Smooth muscle cell (in vitro differentiated cells): ENCODE results near the gene IGSF9. TPM values are rescaled to one million over a fixed set of nuclear protein-coding genes. Genes with fewer than 3 reads are reported as not detected.

Experiments
- DNase-seq: peaks from one replicate; lab custom pipeline; 2025; ENCODE audit not compliant: unreplicated experiment; lab: John Stamatoyannopoulos, UW
- H2AFZ ChIP-seq: fragments of 200-600 bp; sonication (generic); 2 replicates; pipeline ENCODE4 v1.6.0; 2016; ENCODE audit warnings: antibody characterized with exemption, low read depth, mild to moderate bottlenecking
- H3F3A ChIP-seq: fragments of 200-600 bp; sonication (generic); 2 replicates; pipeline ENCODE4 v1.6.0; 2017; ENCODE audit warnings: antibody characterized with exemption, low read depth
- H3K27ac ChIP-seq: fragments of 200-600 bp; sonication (generic); 2 replicates; pipeline ENCODE4 v1.5.1; 2016; ENCODE audit warnings: low read depth, mild to moderate bottlenecking
- H3K27me3 ChIP-seq: fragments of 200-600 bp; sonication (generic); 2 replicates; pipeline ENCODE4 v1.6.1; 2016; ENCODE audit warnings: low read depth, mild to moderate bottlenecking
- H3K36me3 ChIP-seq: fragments of 200-600 bp; sonication (generic); 2 replicates; pipeline ENCODE4 v1.5.1; 2016; ENCODE audit warnings: low read depth
- H3K4me1 ChIP-seq: fragments of 200-600 bp; sonication (generic); 2 replicates; pipeline ENCODE4 v1.5.1; 2016; ENCODE audit warnings: low read depth
- H3K4me2 ChIP-seq: fragments of 200-600 bp; sonication (generic); 2 replicates; pipeline ENCODE4 v1.6.0; 2016; ENCODE audit warnings: mild to moderate bottlenecking
- H3K4me3 ChIP-seq: fragments of 200-600 bp; sonication (generic); 2 replicates; pipeline ENCODE4 v1.5.1; 2016; ENCODE audit warnings: mild to moderate bottlenecking
- H3K79me2 ChIP-seq: fragments of 200-600 bp; sonication (generic); 2 replicates; pipeline ENCODE4 v1.6.0; 2016; ENCODE audit warnings: low read depth, mild to moderate bottlenecking
- H3K9ac ChIP-seq: fragments of 200-600 bp; sonication (generic); 2 replicates; pipeline ENCODE4 v1.6.0; 2016; ENCODE audit warnings: low read depth
- H3K9me3 ChIP-seq: fragments of 200-600 bp; sonication (generic); replicated peaks from 2 replicates; pipeline ENCODE4 v1.5.1; 2016; ENCODE audit warnings: low read depth
- H4K20me1 ChIP-seq: fragments of 200-600 bp; sonication (generic); 2 replicates; pipeline ENCODE4 v1.6.0; 2016; ENCODE audit warnings: low read depth
- CTCF ChIP-seq: fragments of 200-600 bp; sonication (generic); IDR thresholded peaks from 2 replicates; pipeline ENCODE4 v1.5.1; 2017; ENCODE audit warnings: borderline replicate concordance, mild to moderate bottlenecking, antibody characterized with exemption; ENCODE audit not compliant: insufficient read depth, poor library complexity, severe bottlenecking
- WGBS: methylation state at CpG from one replicate; pipeline ENCODE4 v1.1.7; 2016; ENCODE audit warnings: low lambda C conversion rate; 5-methylcytosine and 5-hydroxymethylcytosine counted together
- polyA plus RNA-seq: library from polyadenylated mRNA; unstranded; fragments of >200 nt; fragmentation: Nextera tagmentation; extraction: Ambion mirVana; gene quantifications from 2 replicates; pipeline ENCODE4 v1.2.1, GENCODE V29; 2016
- total RNA-seq: library from RNA; depleted of rRNA; stranded (reverse); fragments of >200 nt; gene quantifications from 2 replicates; pipeline ENCODE4 v1.2.3, GENCODE V29; 2014

The IGSF9 gene
- total and polyA plus RNA-seq, 2 experiments from 2014 or later = 0.99 to 2.1 TPM

DNA sequence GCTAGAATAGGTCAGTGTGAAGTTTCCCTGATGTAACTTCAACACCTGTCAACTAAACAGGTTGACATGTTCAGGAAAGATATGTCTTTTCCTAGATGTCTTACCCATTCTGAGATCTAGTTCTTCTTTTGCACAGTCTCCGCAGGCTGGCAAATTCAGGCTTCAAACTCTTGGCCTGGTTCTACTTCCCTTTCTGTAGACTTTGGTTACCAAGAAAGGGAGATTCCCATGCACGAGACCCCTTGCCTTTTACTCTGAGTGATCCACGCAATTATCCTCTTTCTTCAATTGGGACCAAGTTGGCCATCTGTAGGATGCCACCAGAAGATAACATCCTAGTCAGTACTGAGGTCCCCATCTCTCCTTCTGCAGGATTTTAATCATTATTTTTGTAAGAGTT lies 47.5 kb downstream of the IGSF9 start:
- Histone ChIP-seq H3K79me2 (no peaks in the 10 kb centered on the region), H3K9ac (no peak overlapping the region), H2AFZ (no peak overlapping the region), H3K27ac (no peak overlapping the region), H3F3A (peaks cover 7% of the 10 kb centered on the region), H3K9me3 (no peaks in the 10 kb centered on the region), H3K4me1 (peaks cover 4% of the 10 kb centered on the region), H4K20me1 (no peaks in the 10 kb centered on the region), H3K27me3 (no peaks in the 10 kb centered on the region), H3K4me3 (no peak overlapping the region), H3K4me2 (no peak overlapping the region), H3K36me3 (no peaks in the 10 kb centered on the region)
- no peak for DNase-seq
- no peak for TF ChIP-seq CTCF
- WGBS = 100% methylated on average over 3 of the region's 3 CpGs

DNA sequence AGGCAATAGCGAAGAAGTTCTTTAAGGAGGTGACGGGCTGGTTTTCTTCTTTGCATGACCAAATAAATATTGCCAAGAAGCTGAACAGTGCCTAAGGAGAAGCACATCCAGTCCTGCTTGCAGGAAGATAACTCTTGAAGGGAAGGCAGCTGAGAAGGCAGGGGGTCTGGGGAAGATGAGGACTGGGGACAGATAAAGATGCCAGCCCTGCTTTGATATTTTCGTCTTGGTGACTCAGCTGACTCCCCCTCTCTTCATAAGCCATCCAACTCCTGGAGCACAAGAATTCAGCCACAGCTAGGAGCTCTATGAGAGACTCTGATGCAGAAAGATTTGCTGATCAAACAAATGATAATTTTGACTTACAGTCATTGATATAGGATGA lies 48.9 kb downstream of the IGSF9 start:
- Histone ChIP-seq H3K4me2 (peak overlapping the region; percentile 67), H3K9me3 (no peaks in the 10 kb centered on the region), H2AFZ (no peak overlapping the region), H4K20me1 (no peaks in the 10 kb centered on the region), H3K36me3 (no peaks in the 10 kb centered on the region), H3K4me3 (no peak overlapping the region), H3K27me3 (no peaks in the 10 kb centered on the region), H3K27ac (peak overlapping the region; percentile 43), H3K4me1 (peaks cover 4% of the 10 kb centered on the region), H3F3A (peaks cover 7% of the 10 kb centered on the region), H3K9ac (no peak overlapping the region), H3K79me2 (no peaks in the 10 kb centered on the region)
- 33% methylated on average over 3 of the region's 3 CpGs for whole genome bisulfite sequencing
- DNase-seq = no peak
- no peak for TF ChIP-seq CTCF

GRCh38 chr1:159895836-159896545 lies 49.4 kb downstream of the IGSF9 start:
- Histone ChIP-seq H3K9me3 (no peaks in the 10 kb centered on the region), H3K4me2 (peak overlapping the region; percentile 67), H3K4me3 (no peak overlapping the region), H4K20me1 (no peaks in the 10 kb centered on the region), H3K9ac (no peak overlapping the region), H3F3A (peaks cover 7% of the 10 kb centered on the region), H2AFZ (no peak overlapping the region), H3K79me2 (no peaks in the 10 kb centered on the region), H3K4me1 (peaks cover 4% of the 10 kb centered on the region), H3K27me3 (no peaks in the 10 kb centered on the region), H3K36me3 (no peaks in the 10 kb centered on the region), H3K27ac (peak overlapping the region; percentile 43)
- WGBS = 70% methylated on average over 6 of the region's 6 CpGs
- no peak for TF ChIP-seq CTCF
- DNase-seq = no peak

- Histone ChIP-seq H3K36me3 (no peaks in the 10 kb centered on the region), H3K27me3 (no peaks in the 10 kb centered on the region), H2AFZ (no peak overlapping the region), H3K4me3 (no peak overlapping the region), H3K9ac (no peak overlapping the region), H3K4me2 (no peak overlapping the region), H3K27ac (no peak overlapping the region), H3K4me1 (peaks cover 3% of the 10 kb centered on the region), H3F3A (peaks cover 7% of the 10 kb centered on the region), H3K79me2 (no peaks in the 10 kb centered on the region), H3K9me3 (no peaks in the 10 kb centered on the region), H4K20me1 (no peaks in the 10 kb centered on the region)
- TF ChIP-seq CTCF = no peak
- no peak for DNase-seq
- WGBS = 90% methylated on average over 3 of the region's 3 CpGs
Observed at GRCh38 chr1:159895286-159895685, 50.1 kb downstream of the IGSF9 start.
